HG03354 (cell line): Measurements from ENCODE around the gene DBH.

Experiments
- ATAC-seq: cut with Tn5 transposase; IDR thresholded peaks from one replicate; pipeline ENCODE4 v1.9.1; 2021; ENCODE audit warnings: mild to moderate bottlenecking; ENCODE audit not compliant: unreplicated experiment, poor library complexity, severe bottlenecking

The DBH gene

DNA sequence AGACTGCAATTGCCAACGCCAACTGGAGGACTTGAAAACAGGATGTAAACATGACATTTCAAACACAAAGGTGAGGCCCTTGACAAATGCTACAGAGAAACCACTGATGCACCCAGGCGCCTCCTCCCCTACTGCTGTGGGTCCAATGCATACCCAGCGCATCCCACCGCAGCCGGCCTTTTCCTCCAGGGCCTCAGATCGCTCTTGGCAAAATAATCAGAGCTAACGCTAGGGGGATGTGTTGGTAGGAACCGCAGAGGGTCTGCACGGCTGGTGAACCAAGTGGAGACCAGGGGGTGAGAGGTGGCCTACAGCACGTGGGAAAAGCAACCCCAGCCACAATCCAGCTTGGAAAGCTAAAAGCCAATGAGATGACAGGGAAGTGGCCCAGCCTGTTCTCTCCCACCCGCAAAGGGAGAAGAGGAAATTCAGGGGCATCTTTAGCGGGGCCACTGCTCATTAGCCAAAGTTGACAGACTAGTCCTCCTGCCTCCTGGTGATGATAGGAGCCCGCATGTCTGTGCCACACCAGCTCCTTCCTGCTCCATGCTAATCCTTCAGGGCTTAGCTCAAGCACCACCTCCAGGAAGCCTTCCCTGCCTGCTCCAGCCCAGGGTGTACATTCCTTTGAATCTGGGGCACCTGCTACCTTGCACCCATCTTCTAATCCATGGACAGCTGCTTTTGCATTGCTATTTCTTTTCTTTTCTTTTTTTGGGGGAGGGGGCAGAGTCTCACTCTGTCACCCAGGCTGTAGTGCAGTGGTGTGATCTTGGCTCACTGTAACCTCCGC, 32.8 kb upstream of the DBH start:
- ATAC-seq, result no peak

DNA sequence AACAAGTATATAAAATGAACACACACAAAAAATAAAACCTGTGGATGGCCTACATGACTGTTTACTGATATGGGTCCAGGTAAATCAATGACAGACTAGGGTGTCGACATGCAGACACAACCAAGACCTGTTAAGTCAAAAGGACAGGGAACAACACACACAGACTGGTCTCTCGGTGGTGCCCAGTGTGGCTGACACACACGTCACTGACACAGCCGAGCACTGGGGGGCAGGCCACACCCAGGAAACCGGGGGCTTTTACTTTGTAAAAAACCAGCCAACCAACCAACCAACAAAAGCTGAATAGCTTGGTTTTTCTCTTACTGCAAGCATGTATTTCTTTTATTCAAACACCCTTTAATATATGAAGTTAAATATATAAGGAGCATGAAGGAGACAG, 31.9 kb upstream of the DBH start:
- ATAC-seq, result no peak

GRCh38 chr9:133604856-133605255, 31.3 kb upstream of the DBH start:
- no peak for ATAC-seq

GRCh38 chr9:133605446-133605845, 30.7 kb upstream of the DBH start:
- ATAC-seq, result no peak

- no peak for ATAC-seq
Observed at GRCh38 chr9:133605856-133606707, 30.1 kb upstream of the DBH start.

DNA sequence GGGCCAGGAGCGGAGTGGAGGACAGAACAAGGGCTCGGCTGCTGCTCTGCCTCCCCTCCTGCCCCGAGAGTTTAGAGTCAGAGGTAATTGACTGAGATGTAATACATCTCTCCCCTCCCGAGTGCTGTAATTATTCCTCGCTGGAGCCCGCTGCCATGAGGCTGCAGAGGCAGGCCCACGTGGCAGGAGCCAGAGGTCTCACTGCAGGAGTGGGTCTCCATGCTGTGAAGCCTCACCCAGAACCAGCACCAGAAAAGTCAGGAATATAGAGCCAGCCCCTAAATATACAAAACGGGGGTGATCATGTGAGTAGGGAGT, 29.5 kb upstream of the DBH start:
- ATAC-seq, result no peak

- no peak for ATAC-seq
Observed at GRCh38 chr9:133607381-133607780, 28.8 kb upstream of the DBH start.

- no peak for ATAC-seq
Observed at GRCh38 chr9:133607976-133608375, 28.2 kb upstream of the DBH start.

- no peak for ATAC-seq
Observed at GRCh38 chr9:133608382-133608781, 27.8 kb upstream of the DBH start.

DNA sequence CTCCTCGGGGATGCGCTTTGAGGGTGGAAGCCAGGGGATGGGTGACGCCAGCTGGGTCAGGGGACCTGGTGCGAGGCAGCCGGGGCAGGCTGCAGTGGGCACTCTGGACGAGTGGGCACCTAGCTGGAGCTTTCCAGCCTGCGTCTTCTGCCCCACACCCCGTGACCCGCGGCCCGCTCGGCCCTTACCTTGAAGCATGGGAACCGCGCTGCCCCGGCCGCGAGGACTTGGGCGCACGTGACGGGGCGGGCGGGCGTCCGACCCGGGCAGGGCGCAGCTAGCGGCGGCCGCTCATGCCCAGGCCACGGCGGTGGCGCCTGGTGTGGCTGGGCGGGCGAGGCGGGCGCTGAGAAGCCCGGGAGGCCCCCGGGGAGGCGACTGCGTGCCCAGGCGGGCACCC, 27.3 kb upstream of the DBH start:
- ATAC-seq, result no peak

- ATAC-seq, result no peak
Observed at GRCh38 chr9:133609311-133610098, 26.7 kb upstream of the DBH start, which contains the start of gene FAM163B. Gene FAM163B (minus strand): TSS chr9:133609389. CDS start chr9:133580223, 29,166 bp downstream.

- no peak for ATAC-seq
Observed at GRCh38 chr9:133610845-133611244, 25.3 kb upstream of the DBH start.

GRCh38 chr9:133612051-133612450, 24.1 kb upstream of the DBH start:
- no peak for ATAC-seq

GRCh38 chr9:133612816-133613215, 23.3 kb upstream of the DBH start:
- no peak for ATAC-seq

DNA sequence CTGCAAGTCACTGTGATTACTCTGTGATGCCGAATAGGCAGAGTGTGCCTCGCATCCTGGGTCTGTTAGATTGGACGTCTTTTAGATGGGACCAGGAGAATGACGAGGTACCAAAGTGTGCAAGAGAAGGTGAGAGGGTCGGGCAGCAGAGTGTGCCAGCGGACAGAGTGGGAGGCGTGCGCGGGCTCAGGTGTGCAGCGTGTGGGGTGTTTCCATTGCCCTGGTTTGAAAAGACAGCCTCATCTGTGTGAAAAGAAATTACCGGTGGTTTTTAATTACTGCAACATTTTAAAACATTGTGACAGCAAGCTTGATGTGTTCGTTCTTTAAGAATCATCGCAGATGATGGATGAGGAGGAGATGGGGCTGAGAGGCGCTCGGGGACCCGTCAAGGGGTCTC, 22.7 kb upstream of the DBH start:
- ATAC-seq, result no peak

GRCh38 chr9:133614056-133614455, 22.1 kb upstream of the DBH start:
- ATAC-seq, result no peak

GRCh38 chr9:133614678-133615077, 21.5 kb upstream of the DBH start:
- no peak for ATAC-seq

GRCh38 chr9:133615186-133615585, 21.0 kb upstream of the DBH start:
- no peak for ATAC-seq

DNA sequence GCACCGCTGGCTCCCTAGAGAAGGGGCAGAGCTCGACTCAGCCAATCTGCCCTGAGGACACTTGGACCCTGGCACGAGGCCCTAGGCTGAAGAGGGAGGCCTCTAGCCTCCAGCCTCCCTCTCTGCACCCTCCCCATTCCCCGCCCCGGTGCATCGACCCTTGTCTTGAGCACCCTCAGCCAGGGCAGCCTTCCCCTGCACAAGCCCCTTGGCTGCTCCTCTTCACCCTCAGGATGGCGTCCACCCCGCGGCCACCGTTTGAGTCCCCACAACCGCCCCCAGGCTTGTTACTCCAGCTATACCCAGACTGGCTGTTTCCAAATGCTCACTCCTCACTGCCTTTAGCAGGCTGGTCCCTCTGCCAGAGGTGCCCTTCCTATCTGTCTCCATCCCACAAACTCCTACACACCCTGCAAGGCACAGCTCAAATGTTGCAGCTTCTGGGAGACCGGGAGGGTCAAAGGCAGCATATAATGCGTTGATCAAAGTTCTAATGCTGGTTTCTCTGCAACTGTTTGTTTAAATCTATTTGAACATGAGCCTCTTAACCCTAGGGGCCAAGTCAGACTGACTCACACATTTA, 20.5 kb upstream of the DBH start:
- no peak for ATAC-seq
